HL-60 (cell line): ENCODE data around the gene ABCG8.

Experiments
- CTCF ChIP-seq: IDR thresholded peaks from one replicate; pipeline ENCODE4 v1.5.1; 2011; ENCODE audit warnings: low read length, control low read depth, inconsistent platforms; ENCODE audit not compliant: insufficient read depth
- GABPA ChIP-seq: IDR thresholded peaks from 2 replicates; pipeline ENCODE4 v1.6.1; 2012; ENCODE audit warnings: low read depth
- SPI1 ChIP-seq: IDR thresholded peaks from 2 replicates; pipeline ENCODE4 v1.6.1; 2012; ENCODE audit warnings: low read depth, mild to moderate bottlenecking, borderline replicate concordance

GRCh38 chr2:43905871-43906270 lies 67.1 kb downstream of the ABCG8 start:
- TF ChIP-seq CTCF (no peak), GABPA (no peak), SPI1 (no peak)
